Transverse colon (tissue), 4 donors: ENCODE results near the gene COL9A1. TPM values are rescaled to one million over a fixed set of nuclear protein-coding genes. Genes with fewer than 3 reads are reported as not detected.

ENCODE experiments used
- DNase-seq: peaks from one replicate; pipeline ENCODE4 v3.0.0-alpha.2; 2019
- H3K27ac ChIP-seq, 4 donors: fragments of 200-600 bp; sonication (generic); 2 replicates each; pipeline ENCODE4 v1.5.1; 2016 to 2018; ENCODE audit warnings: inconsistent platforms in 4 of 4
- H3K27me3 ChIP-seq: fragments of 200-600 bp; sonication (generic); 2 replicates; pipeline ENCODE4 v1.5.1; 2017; ENCODE audit warnings: inconsistent platforms
- H3K36me3 ChIP-seq, 4 donors: fragments of 200-600 bp; sonication (generic); 2 replicates each; pipeline ENCODE4 v1.5.1; 2017 to 2019; ENCODE audit warnings: inconsistent platforms in 4 of 4
- H3K4me1 ChIP-seq, 4 donors: fragments of 200-600 bp; sonication (generic); 2 replicates each; pipeline ENCODE4 v1.5.1; 2017 to 2020; ENCODE audit warnings: inconsistent platforms in 4 of 4
- H3K4me3 ChIP-seq, 4 donors: fragments of 200-600 bp; sonication (generic); 1 replicate in 1 of 4; 2 replicates in 3 of 4; pipeline versions ENCODE4 v1.5.1 to v1.6.1; 2017 to 2019; ENCODE audit warnings: inconsistent platforms in 4 of 4
- H3K9me3 ChIP-seq, 2 donors: fragments of 200-600 bp; sonication (generic); 2 replicates each; pipeline ENCODE4 v1.5.1; 2017 to 2019; ENCODE audit warnings: inconsistent platforms in 2 of 2
- CTCF ChIP-seq, 5 experiments: fragments of 200-600 bp in 3 of 5; fragments of 450-650 bp in 2 of 5; sonication (generic) in 3 of 5; IDR thresholded peaks; 1 replicate in 2 of 5; 2 replicates in 3 of 5; pipeline ENCODE4 v1.5.1; 2016 to 2017; ENCODE audit warnings: antibody characterized with exemption in 5 of 5, inconsistent platforms in 3 of 5, mild to moderate bottlenecking in 2 of 5, moderate library complexity in 1 of 5
- EP300 ChIP-seq: sonication (generic); formaldehyde crosslinking; IDR thresholded peaks from one replicate; pipeline ENCODE4 v1.6.1; 2017; ENCODE audit warnings: antibody characterized with exemption, low read depth
- POLR2A ChIP-seq: fragments of 450-650 bp; IDR thresholded peaks from one replicate; pipeline ENCODE4 v1.6.1; 2016; ENCODE audit warnings: antibody characterized with exemption, mild to moderate bottlenecking, moderate library complexity
- POLR2AphosphoS5 ChIP-seq, 3 donors: sonication (generic); formaldehyde crosslinking; IDR thresholded peaks; one replicate each; pipeline ENCODE4 v1.6.1; 2016; ENCODE audit warnings: antibody characterized with exemption in 3 of 3
- WGBS, 2 donors: methylation state at CpG; one replicate each; pipeline ENCODE4 v1.1.5; 2018; ENCODE audit warnings: low coverage in 1 of 2; 5-methylcytosine and 5-hydroxymethylcytosine counted together
- in situ Hi-C, 4 donors: fragments of 200-750 bp; cut with MboI; loops; one replicate each; pipeline versions ENCODE4 v1.15.0 to v1.15.1; 2017; ENCODE audit warnings: low sequenced_read_pairs in 3 of 4, low pct_ligation_motif_present in 1 of 4, low pct_unique_long_range_greater_than_20kb in 1 of 4
- intact Hi-C: fragments of 100-400 bp; cut with DNase I; formaldehyde crosslinking; loops from one replicate; pipeline ENCODE4 v1.15.1; 2023; ENCODE audit warnings: low total_unique reads
- total RNA-seq, 4 donors: library from RNA; depleted of rRNA; stranded (reverse); fragments of >200 nt; gene quantifications; one replicate each; pipeline ENCODE4 v1.1.0, GENCODE V29; 2016

COL9A1 gene
- total RNA-seq, 4 donors from 2014 or later: 0.64 to 1.5 TPM; not detected in 2

- 38 to 48% methylated on average over 1 of the region's 1 CpG for WGBS, 2 donors
- H3K27me3 ChIP-seq: no peaks in the 10 kb centered on the region
- in situ Hi-C loops: no loop called here
- intact Hi-C loops: no loop called here
- TF ChIP-seq EP300 (no peak), CTCF (IDR thresholded peaks at IDR 0.05) (no peak), POLR2AphosphoS5 (IDR thresholded peaks at IDR 0.05) (no peak), POLR2A (no peak)
- H3K27ac ChIP-seq: no peak overlapping the region
- no peaks in the 10 kb centered on the region for H3K4me1 ChIP-seq
- H3K4me3 ChIP-seq: no peak overlapping the region
- no peaks in the 10 kb centered on the region for H3K36me3 ChIP-seq
- DNase-seq: no peak
- no peaks in the 10 kb centered on the region for H3K9me3 ChIP-seq
These were observed 121.8 kb downstream of the COL9A1 start for GRCh38 chr6:70180901-70181599.

GRCh38 chr6:70180183-70180900, 122.5 kb downstream of the COL9A1 start:
- in situ Hi-C loops: no loop called here
- no peak for DNase-seq
- H3K4me1 ChIP-seq: no peaks in the 10 kb centered on the region
- no peaks in the 10 kb centered on the region for H3K36me3 ChIP-seq
- intact Hi-C loops: no loop called here
- no peak for TF ChIP-seq POLR2A
- TF ChIP-seq CTCF (IDR thresholded peaks at IDR 0.05): no peak
- TF ChIP-seq POLR2AphosphoS5 (IDR thresholded peaks at IDR 0.05): no peak
- TF ChIP-seq EP300: no peak
- no peaks in the 10 kb centered on the region for H3K9me3 ChIP-seq
- no peak overlapping the region for H3K4me3 ChIP-seq
- H3K27me3 ChIP-seq: no peaks in the 10 kb centered on the region
- no peak overlapping the region for H3K27ac ChIP-seq
- WGBS, 2 donors: 98% methylated on average over 2 of the region's 2 CpGs; no CpG with 5 or more reads in 1 of the 2 donors

DNA sequence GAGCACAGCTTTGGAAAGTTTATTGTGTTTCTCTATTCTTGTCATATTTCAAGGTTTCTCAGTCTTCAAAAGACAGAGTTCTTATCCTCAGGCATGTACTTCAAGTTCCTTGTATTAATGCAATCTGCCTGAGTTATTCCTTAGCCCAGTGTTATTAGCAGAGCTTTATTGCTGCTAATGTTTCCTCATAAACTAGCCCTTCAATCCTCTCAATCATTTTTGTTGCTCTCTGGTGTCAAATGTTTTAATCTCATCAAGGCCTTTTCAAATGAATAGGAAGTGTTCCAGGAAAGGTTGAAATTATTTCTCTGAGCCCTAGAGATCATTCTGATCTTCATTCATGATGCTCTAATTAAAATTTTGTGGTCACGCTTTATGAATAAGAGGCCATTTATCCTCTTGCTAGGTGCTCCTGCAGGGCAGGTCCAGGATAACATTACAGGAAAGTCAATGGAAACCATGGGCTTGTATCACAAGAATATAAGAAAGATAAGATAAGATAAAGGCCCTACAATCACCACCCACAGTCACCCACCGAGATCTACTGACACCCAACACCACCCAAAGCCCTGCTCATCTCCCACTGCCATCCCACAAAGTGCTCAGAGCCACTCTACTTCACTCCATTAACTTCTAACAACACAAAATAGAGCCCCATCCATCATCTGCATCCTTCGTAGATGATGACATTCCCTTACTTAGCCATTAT, 125.9 kb downstream of the COL9A1 start:
- Histone ChIP-seq H3K4me3 (no peak overlapping the region), H3K36me3 (no peaks in the 10 kb centered on the region), H3K27ac (no peak overlapping the region), H3K4me1 (no peaks in the 10 kb centered on the region), H3K27me3 (no peaks in the 10 kb centered on the region), H3K9me3 (no peaks in the 10 kb centered on the region)
- intact Hi-C loops (no loop called here), in situ Hi-C loops (no loop called here)
- DNase-seq: no peak
- 85 to 87% methylated on average over 3 of the region's 3 CpGs for WGBS, 2 donors
- TF ChIP-seq POLR2AphosphoS5 (IDR thresholded peaks at IDR 0.05) (no peak), EP300 (no peak), CTCF (IDR thresholded peaks at IDR 0.05) (no peak), POLR2A (no peak)

DNA sequence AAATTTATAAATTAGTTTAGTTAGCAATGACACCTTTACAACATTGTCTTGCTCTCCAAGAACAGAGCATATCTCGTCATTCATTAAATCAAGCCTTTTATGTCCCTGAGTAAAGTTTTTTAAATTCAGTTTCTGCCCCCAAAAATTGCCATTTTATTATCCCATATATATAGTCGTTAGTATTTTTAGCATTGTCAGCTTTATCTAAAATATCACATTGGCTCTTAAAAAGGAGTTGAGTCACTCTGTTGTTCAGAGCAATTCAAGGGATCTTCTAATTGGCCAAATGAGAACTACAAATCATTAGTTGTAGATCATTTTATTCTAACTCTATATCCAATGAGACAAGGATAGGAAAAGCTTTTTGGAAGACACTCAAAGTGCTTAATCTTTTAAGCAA, 127.1 kb downstream of the COL9A1 start:
- 70 to 79% methylated on average over 2 of the region's 2 CpGs for WGBS, 2 donors
- DNase-seq: no peak
- no peaks in the 10 kb centered on the region for H3K36me3 ChIP-seq
- intact Hi-C loops: no loop called here
- H3K4me1 ChIP-seq: no peaks in the 10 kb centered on the region
- H3K27ac ChIP-seq: no peak overlapping the region
- no peaks in the 10 kb centered on the region for H3K9me3 ChIP-seq
- H3K27me3 ChIP-seq: no peaks in the 10 kb centered on the region
- in situ Hi-C loops: no loop called here
- no peak overlapping the region for H3K4me3 ChIP-seq
- TF ChIP-seq POLR2AphosphoS5 (IDR thresholded peaks at IDR 0.05) (no peak), POLR2A (no peak), CTCF (IDR thresholded peaks at IDR 0.05) (no peak), EP300 (no peak)
